SK-N-SH (cell line): ENCODE measurements around the gene PCYT1A. TPM values are rescaled to one million over a fixed set of nuclear protein-coding genes. Genes with fewer than 3 reads are reported as not detected.

Experiments
- CTCF ChIA-PET: fragments of 300-600, 350-600 bp; formaldehyde crosslinking; extraction: SDS; loops from one replicate; lab custom pipeline; 2021; lab: Yijun Ruan, JAX
- POLR2A ChIA-PET: fragments of 350-600 bp; sonication (Branson Sonifier 250); formaldehyde crosslinking; extraction: SDS; loops from one replicate; lab custom pipeline; 2020; ENCODE audit warnings: antibody characterized with exemption, inconsistent platforms; lab: Yijun Ruan, JAX
- DNase-seq: peaks from one replicate; pipeline ENCODE4 v3.0.0; 2012
- H2AFZ ChIP-seq: fragments of 200-600 bp; sonication (generic); 2 replicates; pipeline ENCODE4 v1.8.1; 2016; ENCODE audit warnings: antibody characterized with exemption, mild to moderate bottlenecking, low read depth
- H3F3A ChIP-seq: fragments of 200-600 bp; sonication (generic); replicated peaks from 2 replicates; pipeline ENCODE3; 2016; ENCODE audit warnings: antibody characterized with exemption, mild to moderate bottlenecking; ENCODE audit not compliant: insufficient read depth
- H3K27ac ChIP-seq, 2 experiments: fragments of 200-500 bp in 1 of 2; fragments of 200-600 bp in 1 of 2; sonication (Bioruptor generic) in 1 of 2; sonication (generic), shearing (Covaris generic) in 1 of 2; 2 replicates each; pipeline versions ENCODE4 v1.5.1 to v1.6.1; 2014 to 2016; ENCODE audit warnings: low read depth in 2 of 2, inconsistent platforms in 1 of 2, low read length in 1 of 2, mild to moderate bottlenecking in 1 of 2, mixed read lengths in 1 of 2
- H3K27me3 ChIP-seq: fragments of 200-600 bp; sonication (generic), shearing (Covaris generic); 2 replicates; pipeline ENCODE4 v1.6.1; 2016; ENCODE audit warnings: mixed run types; ENCODE audit not compliant: insufficient read depth
- H3K36me3 ChIP-seq, 2 experiments: fragments of 200-500 bp in 1 of 2; fragments of 200-600 bp in 1 of 2; sonication (Bioruptor generic) in 1 of 2; sonication (generic) in 1 of 2; replicated peaks in 1 of 2; 2 replicates each; pipeline versions ENCODE3 to v1.5.1; 2014 to 2016; ENCODE audit warnings: low read length in 1 of 2, mild to moderate bottlenecking in 1 of 2; ENCODE audit not compliant: insufficient read depth in 2 of 2, control insufficient read depth in 1 of 2
- H3K4me1 ChIP-seq, 2 experiments: fragments of 200-500 bp in 1 of 2; fragments of 200-600 bp in 1 of 2; sonication (Bioruptor generic) in 1 of 2; sonication (generic), shearing (Covaris generic) in 1 of 2; 2 replicates each; pipeline versions ENCODE4 v1.5.1 to v1.6.1; 2014 to 2016; ENCODE audit warnings: low read depth in 1 of 2, low read length in 1 of 2, mixed run types in 1 of 2; ENCODE audit not compliant: insufficient read depth in 2 of 2, control insufficient read depth in 1 of 2
- H3K4me2 ChIP-seq: fragments of 200-600 bp; sonication (generic), shearing (Covaris generic); 2 replicates; pipeline ENCODE4 v1.6.1; 2017; ENCODE audit warnings: mixed run types
- H3K4me3 ChIP-seq, 2 experiments: fragments of 200-500 bp in 1 of 2; fragments of 200-600 bp in 1 of 2; sonication (Bioruptor generic) in 1 of 2; sonication (generic), shearing (Covaris generic) in 1 of 2; 2 replicates each; pipeline versions ENCODE4 v1.5.1 to v1.8.1; 2014 to 2016; ENCODE audit warnings: low read depth in 2 of 2, inconsistent platforms in 1 of 2, low read length in 1 of 2, mild to moderate bottlenecking in 1 of 2, mixed read lengths in 1 of 2, moderate library complexity in 1 of 2
- H3K79me2 ChIP-seq: fragments of 200-600 bp; sonication (generic); 2 replicates; pipeline ENCODE4 v1.8.1; 2017; ENCODE audit warnings: mild to moderate bottlenecking; ENCODE audit not compliant: insufficient read depth
- H3K9ac ChIP-seq: fragments of 200-600 bp; sonication (generic); 2 replicates; pipeline ENCODE4 v1.6.1; 2017; ENCODE audit warnings: mixed run types
- H3K9me2 ChIP-seq: fragments of 200-600 bp; sonication (generic); 2 replicates; pipeline ENCODE4 v1.6.1; 2017; ENCODE audit warnings: mixed run types
- H3K9me3 ChIP-seq: fragments of 200-600 bp; sonication (generic); 2 replicates; pipeline ENCODE4 v1.6.1; 2017; ENCODE audit warnings: mixed run types, mild to moderate bottlenecking, moderate library complexity
- H4K20me1 ChIP-seq: fragments of 200-600 bp; sonication (generic); 2 replicates; pipeline ENCODE4 v1.6.1; 2017; ENCODE audit warnings: mild to moderate bottlenecking, mixed run types; ENCODE audit not compliant: insufficient read depth
- CHD2 ChIP-seq: fragments of 150-350 bp; IDR thresholded peaks from 2 replicates; pipeline ENCODE4 v1.6.1; 2018; ENCODE audit warnings: low read length; ENCODE audit not compliant: partially characterized antibody
- ELF1 ChIP-seq: IDR thresholded peaks from 2 replicates; pipeline ENCODE4 v1.4.0; 2012
- EP300 ChIP-seq, 2 experiments: IDR thresholded peaks; 2 replicates each; pipeline versions ENCODE4 v1.4.0 to v1.6.1; 2012; ENCODE audit warnings: borderline replicate concordance in 1 of 2, low read depth in 1 of 2, low read length in 1 of 2
- EZH2phosphoT487 ChIP-seq: fragments of 200-600 bp; sonication (generic); IDR thresholded peaks from 2 replicates; pipeline ENCODE4 v1.6.1; 2017; ENCODE audit warnings: low read depth, mixed run types, mild to moderate bottlenecking, antibody characterized with exemption, moderate library complexity, borderline replicate concordance
- FOSL2 ChIP-seq: IDR thresholded peaks from 2 replicates; pipeline ENCODE4 v1.4.0; 2012; ENCODE audit warnings: low read depth, mild to moderate bottlenecking, moderate library complexity, borderline replicate concordance
- FOXJ3 ChIP-seq: sonication (generic); formaldehyde crosslinking; IDR thresholded peaks from 2 replicates; pipeline ENCODE4 v1.5.1; 2020; ENCODE audit warnings: mild to moderate bottlenecking, missing genetic modification reagents
- GABPA ChIP-seq: IDR thresholded peaks from 2 replicates; pipeline ENCODE4 v1.4.0; 2012; ENCODE audit warnings: low read depth, mild to moderate bottlenecking
- GATA2 ChIP-seq: sonication (generic); formaldehyde crosslinking; IDR thresholded peaks from 2 replicates; pipeline ENCODE4 v1.5.0; 2020; ENCODE audit warnings: mild to moderate bottlenecking, missing genetic modification reagents
- JUND ChIP-seq: IDR thresholded peaks from 2 replicates; pipeline ENCODE4 v1.4.0; 2012
- MXI1 ChIP-seq: IDR thresholded peaks from 2 replicates; pipeline ENCODE4 v1.6.1; 2012; ENCODE audit warnings: mild to moderate bottlenecking, low read depth, low read length, improper control_type of control experiment
- NFIC ChIP-seq: IDR thresholded peaks from 2 replicates; pipeline ENCODE4 v1.4.0; 2012; ENCODE audit warnings: borderline replicate concordance
- NRF1 ChIP-seq: IDR thresholded peaks from 2 replicates; pipeline ENCODE4 v1.6.1; 2012; ENCODE audit warnings: low read depth, mild to moderate bottlenecking, low read length
- POLR2AphosphoS5 ChIP-seq: IDR thresholded peaks from 2 replicates; pipeline ENCODE4 v1.6.1; 2012; ENCODE audit warnings: low read depth, low read length
- RCOR1 ChIP-seq: fragments of 150-350 bp; IDR thresholded peaks from 2 replicates; pipeline ENCODE4 v1.6.1; 2017; ENCODE audit warnings: antibody characterized with exemption, low read length
- RFX5 ChIP-seq: IDR thresholded peaks from 2 replicates; pipeline ENCODE4 v1.6.1; 2012; ENCODE audit warnings: mild to moderate bottlenecking, improper control_type of control experiment, low read length
- SMC3 ChIP-seq: IDR thresholded peaks from 2 replicates; pipeline ENCODE4 v1.6.1; 2012; ENCODE audit warnings: low read depth, low read length, improper control_type of control experiment
- TEAD4 ChIP-seq: IDR thresholded peaks from 2 replicates; pipeline ENCODE4 v1.4.0; 2012; ENCODE audit warnings: mild to moderate bottlenecking, borderline replicate concordance; ENCODE audit not compliant: insufficient read depth
- whole genome bisulfite sequencing: methylation state at CpG from one replicate; pipeline ENCODE4 v1.1.6; 2017; ENCODE audit warnings: low lambda C conversion rate; 5-methylcytosine and 5-hydroxymethylcytosine counted together
- polyA plus RNA-seq, 3 experiments: library from polyadenylated mRNA; depleted of rRNA; stranded (reverse); fragments of >200 nt; gene quantifications; 2 replicates each; pipeline ENCODE4 v1.2.3, GENCODE V29; 2012
- TF ChIP-seq, protein P1 (sequence below): fragments of 150-350 bp; IDR thresholded peaks from 2 replicates; pipeline ENCODE4 v1.6.1; 2016; ENCODE audit warnings: mild to moderate bottlenecking, low read depth, low read length
- TF ChIP-seq, protein P2 (sequence below): IDR thresholded peaks from 2 replicates; pipeline ENCODE4 v1.4.0; 2012; ENCODE audit warnings: low read depth, borderline replicate concordance
- TF ChIP-seq, protein P3 (sequence below): IDR thresholded peaks from 2 replicates; pipeline ENCODE4 v1.4.0; 2012; ENCODE audit warnings: low read depth, borderline replicate concordance
- TF ChIP-seq, protein P4 (sequence below): fragments of 200-600 bp; sonication (generic); IDR thresholded peaks from 2 replicates; pipeline ENCODE4 v1.6.1; 2017; ENCODE audit warnings: antibody characterized with exemption, mild to moderate bottlenecking, moderate library complexity

PCYT1A gene
- polyA plus RNA-seq, 1 of the 3 experiments (the other 2 are of a cell fraction): 45.9 TPM

DNA sequence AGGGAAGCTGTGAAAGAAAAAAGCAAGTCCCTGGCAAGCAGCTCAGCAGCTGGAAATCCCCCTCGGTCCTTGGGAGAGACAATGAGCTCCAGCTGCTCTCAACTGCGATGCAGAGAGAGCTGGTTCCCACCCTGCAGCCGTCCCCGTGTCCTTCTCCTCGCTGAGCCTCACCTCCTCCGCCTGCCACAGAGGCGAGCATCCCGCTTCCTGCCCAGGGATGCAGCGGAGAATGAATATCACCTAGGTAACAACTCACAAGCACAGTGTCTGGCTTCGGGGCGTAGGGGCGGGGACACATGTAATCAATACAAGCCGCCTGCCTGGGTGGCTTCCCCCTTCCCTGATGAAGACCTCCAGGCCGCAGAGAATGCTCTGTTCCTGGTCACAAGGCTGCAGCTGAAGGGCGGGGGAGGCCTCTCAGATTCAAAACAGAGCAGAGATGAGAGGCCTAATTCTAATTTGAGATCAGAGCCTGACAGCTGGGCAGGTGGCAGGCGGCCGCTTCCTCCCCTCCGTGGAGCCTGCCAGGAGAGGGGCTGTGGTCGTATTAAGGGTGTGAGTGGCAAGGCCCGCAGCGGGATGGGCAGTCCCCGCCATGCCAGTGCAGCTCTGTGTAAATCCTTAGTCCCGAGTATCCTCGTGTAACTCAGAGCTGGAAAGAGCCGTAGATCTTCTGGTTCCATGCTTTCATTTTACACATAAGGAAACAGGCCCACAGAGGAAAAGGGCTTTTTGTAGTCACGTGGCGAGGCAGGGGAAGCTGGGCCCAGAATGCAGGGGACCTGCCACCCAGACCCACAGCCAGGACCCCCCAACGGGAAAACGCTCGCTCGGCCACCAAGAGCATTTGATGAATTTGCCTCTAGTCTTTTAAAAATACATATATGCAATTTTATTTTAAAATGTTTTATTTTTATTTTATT is 100.6 kb downstream of the PCYT1A start:
- no peak overlapping the region for H3K4me3 ChIP-seq
- no peaks in the 10 kb centered on the region for H4K20me1 ChIP-seq
- H3K9ac ChIP-seq: no peak overlapping the region
- ChIA-PET POLR2A (interaction anchor here (0.7 to 1.3 kb wide), 2 partner anchors 38 to 106 kb away, joined by 3 read pairs; no protein-coding TSS in a partner anchor), CTCF (interaction anchor here (0.6 to 3.5 kb wide), 8 partner anchors 10 to 126 kb away, joined by 3 to 23 read pairs (median 3); no protein-coding TSS in a partner anchor)
- H3K27me3 ChIP-seq: no peaks in the 10 kb centered on the region
- peaks cover 0 to 10% of the 10 kb centered on the region in 2 experiments; a peak in 1 of 4 replicates for H3K4me1 ChIP-seq
- peak; percentile 83 for DNase-seq
- no peaks in the 10 kb centered on the region for H3K36me3 ChIP-seq
- no peak overlapping the region for H2AFZ ChIP-seq
- H3K9me2 ChIP-seq: no peaks in the 10 kb centered on the region
- peak in 1 of 2 experiments; percentile 28; a peak in 1 of 4 replicates for TF ChIP-seq EP300 (IDR thresholded peaks at IDR 0.05; ENCODE audit: borderline replicate concordance in 1 of 2, low read depth in 1 of 2, low read length in 1 of 2)
- TF ChIP-seq GABPA: no peak
- no peak for TF ChIP-seq NRF1
- TF ChIP-seq, protein P1, sequence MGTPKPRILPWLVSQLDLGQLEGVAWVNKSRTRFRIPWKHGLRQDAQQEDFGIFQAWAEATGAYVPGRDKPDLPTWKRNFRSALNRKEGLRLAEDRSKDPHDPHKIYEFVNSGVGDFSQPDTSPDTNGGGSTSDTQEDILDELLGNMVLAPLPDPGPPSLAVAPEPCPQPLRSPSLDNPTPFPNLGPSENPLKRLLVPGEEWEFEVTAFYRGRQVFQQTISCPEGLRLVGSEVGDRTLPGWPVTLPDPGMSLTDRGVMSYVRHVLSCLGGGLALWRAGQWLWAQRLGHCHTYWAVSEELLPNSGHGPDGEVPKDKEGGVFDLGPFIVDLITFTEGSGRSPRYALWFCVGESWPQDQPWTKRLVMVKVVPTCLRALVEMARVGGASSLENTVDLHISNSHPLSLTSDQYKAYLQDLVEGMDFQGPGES: no peak
- TF ChIP-seq, protein P2, sequence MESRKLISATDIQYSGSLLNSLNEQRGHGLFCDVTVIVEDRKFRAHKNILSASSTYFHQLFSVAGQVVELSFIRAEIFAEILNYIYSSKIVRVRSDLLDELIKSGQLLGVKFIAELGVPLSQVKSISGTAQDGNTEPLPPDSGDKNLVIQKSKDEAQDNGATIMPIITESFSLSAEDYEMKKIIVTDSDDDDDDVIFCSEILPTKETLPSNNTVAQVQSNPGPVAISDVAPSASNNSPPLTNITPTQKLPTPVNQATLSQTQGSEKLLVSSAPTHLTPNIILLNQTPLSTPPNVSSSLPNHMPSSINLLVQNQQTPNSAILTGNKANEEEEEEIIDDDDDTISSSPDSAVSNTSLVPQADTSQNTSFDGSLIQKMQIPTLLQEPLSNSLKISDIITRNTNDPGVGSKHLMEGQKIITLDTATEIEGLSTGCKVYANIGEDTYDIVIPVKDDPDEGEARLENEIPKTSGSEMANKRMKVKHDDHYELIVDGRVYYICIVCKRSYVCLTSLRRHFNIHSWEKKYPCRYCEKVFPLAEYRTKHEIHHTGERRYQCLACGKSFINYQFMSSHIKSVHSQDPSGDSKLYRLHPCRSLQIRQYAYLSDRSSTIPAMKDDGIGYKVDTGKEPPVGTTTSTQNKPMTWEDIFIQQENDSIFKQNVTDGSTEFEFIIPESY: no peak
- no peak for TF ChIP-seq ELF1
- no peak for TF ChIP-seq RFX5
- no peak for TF ChIP-seq CHD2
- TF ChIP-seq POLR2AphosphoS5: no peak
- TF ChIP-seq, protein P3, sequence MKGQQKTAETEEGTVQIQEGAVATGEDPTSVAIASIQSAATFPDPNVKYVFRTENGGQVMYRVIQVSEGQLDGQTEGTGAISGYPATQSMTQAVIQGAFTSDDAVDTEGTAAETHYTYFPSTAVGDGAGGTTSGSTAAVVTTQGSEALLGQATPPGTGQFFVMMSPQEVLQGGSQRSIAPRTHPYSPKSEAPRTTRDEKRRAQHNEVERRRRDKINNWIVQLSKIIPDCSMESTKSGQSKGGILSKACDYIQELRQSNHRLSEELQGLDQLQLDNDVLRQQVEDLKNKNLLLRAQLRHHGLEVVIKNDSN: no peak
- TF ChIP-seq GATA2 (CRISPR knock-in tag): no peak
- TF ChIP-seq, protein P4, sequence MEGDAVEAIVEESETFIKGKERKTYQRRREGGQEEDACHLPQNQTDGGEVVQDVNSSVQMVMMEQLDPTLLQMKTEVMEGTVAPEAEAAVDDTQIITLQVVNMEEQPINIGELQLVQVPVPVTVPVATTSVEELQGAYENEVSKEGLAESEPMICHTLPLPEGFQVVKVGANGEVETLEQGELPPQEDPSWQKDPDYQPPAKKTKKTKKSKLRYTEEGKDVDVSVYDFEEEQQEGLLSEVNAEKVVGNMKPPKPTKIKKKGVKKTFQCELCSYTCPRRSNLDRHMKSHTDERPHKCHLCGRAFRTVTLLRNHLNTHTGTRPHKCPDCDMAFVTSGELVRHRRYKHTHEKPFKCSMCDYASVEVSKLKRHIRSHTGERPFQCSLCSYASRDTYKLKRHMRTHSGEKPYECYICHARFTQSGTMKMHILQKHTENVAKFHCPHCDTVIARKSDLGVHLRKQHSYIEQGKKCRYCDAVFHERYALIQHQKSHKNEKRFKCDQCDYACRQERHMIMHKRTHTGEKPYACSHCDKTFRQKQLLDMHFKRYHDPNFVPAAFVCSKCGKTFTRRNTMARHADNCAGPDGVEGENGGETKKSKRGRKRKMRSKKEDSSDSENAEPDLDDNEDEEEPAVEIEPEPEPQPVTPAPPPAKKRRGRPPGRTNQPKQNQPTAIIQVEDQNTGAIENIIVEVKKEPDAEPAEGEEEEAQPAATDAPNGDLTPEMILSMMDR: no peak
- TF ChIP-seq FOSL2: no peak
- no peak for TF ChIP-seq NFIC
- no peak for TF ChIP-seq JUND
- TF ChIP-seq SMC3: no peak
- TF ChIP-seq FOXJ3 (CRISPR knock-in tag): 0 out of 2 replicates have a peak, but pooled peaks have one; percentile 63
- no peak for TF ChIP-seq EZH2phosphoT487
- peak; percentile 67; the same call in 1 of the 2 replicates for TF ChIP-seq MXI1
- peak; percentile 39; the same call in 1 of the 2 replicates for TF ChIP-seq RCOR1
- no peak for TF ChIP-seq TEAD4
- H3K4me2 ChIP-seq: no peak overlapping the region
- H3K27ac ChIP-seq: peak overlapping the region in 1 of 2 experiments; percentile 64; a peak in 2 of 4 replicates
- 64% methylated on average over 27 of the region's 31 CpGs for WGBS
- H3F3A ChIP-seq: no peaks in the 10 kb centered on the region
- H3K79me2 ChIP-seq: no peaks in the 10 kb centered on the region
- H3K9me3 ChIP-seq: no peaks in the 10 kb centered on the region
